ENCODE results near the gene AMDHD2.
"Not testable (repeated sequence)": the region's sequence is repeated elsewhere in the genome, so short reads cannot be mapped to it uniquely, and the experiment has no call there.

GRCh38 chr16:2541409-2541808, 21.2 kb downstream of the AMDHD2 start:
- TF ChIP-seq CTCF (tag by site-specific recombination; IDR thresholded peaks at IDR 0.05); ELK4 (IDR thresholded peaks at IDR 0.05; ENCODE audit: borderline replicate concordance, low read depth, low read length); ZNF302 (tag by site-specific recombination; IDR thresholded peaks at IDR 0.05; ENCODE audit: low read depth): not testable (repeated sequence)
